Rectal smooth muscle tissue (tissue), 1 donor: Measurements from ENCODE around the gene SLC41A3.
"Not testable (repeated sequence)": the region's sequence is repeated elsewhere in the genome, so short reads cannot be mapped to it uniquely, and the experiment has no call there.

Experiments
- H3K27ac ChIP-seq: one replicate; pipeline ENCODE4 v1.7.0; 2013; ENCODE audit warnings: low read depth, low read length, inconsistent platforms
- H3K27me3 ChIP-seq: one replicate; pipeline ENCODE4 v1.7.0; 2013; ENCODE audit warnings: low read length; ENCODE audit not compliant: control insufficient read depth, insufficient read depth
- H3K36me3 ChIP-seq: one replicate; pipeline ENCODE4 v1.7.0; 2013; ENCODE audit warnings: low read length; ENCODE audit not compliant: control insufficient read depth, insufficient read depth
- H3K4me1 ChIP-seq: one replicate; pipeline ENCODE4 v1.7.0; 2013; ENCODE audit warnings: low read length; ENCODE audit not compliant: control insufficient read depth, insufficient read depth
- H3K4me3 ChIP-seq: one replicate; pipeline ENCODE4 v1.7.0; 2013; ENCODE audit warnings: low read length
- H3K9ac ChIP-seq: one replicate; pipeline ENCODE4 v1.7.0; 2013; ENCODE audit warnings: low read length

SLC41A3 gene

DNA sequence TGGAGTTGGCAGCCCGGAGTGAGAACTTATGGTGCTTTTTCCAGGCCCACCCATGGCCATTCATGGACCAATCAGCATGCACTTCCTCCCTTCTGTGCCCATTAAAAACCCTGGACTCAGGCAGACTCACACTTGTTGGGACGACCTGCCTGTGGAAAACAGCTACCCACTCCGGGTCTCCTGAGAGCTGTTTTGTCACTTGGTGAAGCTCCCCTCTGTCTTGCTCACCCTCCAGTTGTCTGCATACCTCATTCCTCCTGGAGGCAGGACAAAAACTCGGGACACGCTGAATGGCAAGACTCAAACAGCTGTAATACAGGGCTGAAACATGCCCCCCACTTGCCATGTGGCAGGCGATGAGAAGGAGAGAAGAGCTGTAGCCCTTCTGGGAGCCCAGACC, 79.7 kb downstream of the SLC41A3 start:
- H3K36me3 ChIP-seq, result peaks cover 12% of the 10 kb centered on the region

DNA sequence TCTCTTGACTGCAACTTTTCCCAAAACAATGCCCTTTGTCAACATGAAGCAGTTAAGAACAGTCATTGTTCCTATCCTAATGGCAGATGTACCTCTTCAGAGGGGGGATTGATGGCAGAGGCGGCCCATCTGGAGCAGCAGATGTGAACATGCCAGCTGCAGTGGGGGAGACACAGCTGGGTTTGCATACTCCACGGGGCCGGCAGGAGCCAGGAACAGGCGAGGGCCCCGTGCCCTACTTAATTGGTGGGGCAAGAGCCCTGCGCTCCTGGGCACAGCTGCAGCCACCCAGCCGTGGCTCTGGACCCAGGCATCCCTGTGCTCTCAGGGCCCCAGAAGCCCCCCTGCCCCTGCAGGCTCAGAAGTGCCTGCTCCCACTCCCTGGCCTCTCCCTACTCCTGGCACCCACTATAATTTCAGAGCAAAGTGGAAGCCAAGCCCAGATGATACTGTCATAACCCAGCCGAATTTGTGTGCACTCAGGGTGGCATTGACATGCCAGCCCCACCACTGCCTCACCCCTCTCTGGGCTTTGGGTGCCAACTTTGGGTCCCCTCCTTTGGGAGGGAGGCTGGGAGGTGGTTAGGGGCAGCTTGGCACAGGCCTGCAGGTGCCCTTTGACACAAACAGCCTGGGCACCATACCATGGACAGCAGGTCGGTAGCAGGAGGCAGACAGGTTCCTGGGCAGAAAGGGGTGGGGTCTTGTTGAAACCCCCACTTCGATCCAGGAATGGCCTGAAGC, 80.3 kb downstream of the SLC41A3 start:
- Histone ChIP-seq H3K4me3 (no peak overlapping the region), H3K27me3 (no peaks in the 10 kb centered on the region), H3K27ac (no peak overlapping the region), H3K36me3 (peaks cover 9% of the 10 kb centered on the region), H3K9ac (no peak overlapping the region), H3K4me1 (no peaks in the 10 kb centered on the region)

More for the DNA sequence above, 79.7 kb downstream of the SLC41A3 start:
- Histone ChIP-seq H3K27me3 (no peaks in the 10 kb centered on the region), H3K4me1 (no peaks in the 10 kb centered on the region), H3K27ac (no peak overlapping the region), H3K9ac (no peak overlapping the region), H3K4me3 (no peak overlapping the region)

DNA sequence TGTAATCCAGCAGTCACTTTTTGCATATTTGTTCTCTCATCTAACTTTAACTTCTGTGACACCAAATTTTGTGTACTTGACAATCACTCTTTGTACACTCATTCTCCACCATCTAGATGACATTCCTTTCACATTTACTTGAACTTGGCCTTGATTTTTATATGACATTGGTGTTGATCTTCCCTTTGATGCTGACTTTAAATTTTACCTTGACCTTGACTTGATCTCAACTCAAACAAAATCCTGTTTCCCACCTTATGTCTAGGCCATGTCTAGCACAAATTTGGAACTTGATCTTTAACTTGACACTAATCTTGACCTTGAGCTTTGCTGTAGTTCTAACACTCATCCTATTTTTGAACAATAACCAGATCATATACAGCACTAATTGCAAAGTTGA, 81.7 kb downstream of the SLC41A3 start:
- H3K4me1 ChIP-seq, result no peaks in the 10 kb centered on the region
- H3K27ac ChIP-seq, result no peak overlapping the region
- H3K9ac ChIP-seq, result no peak overlapping the region

DNA sequence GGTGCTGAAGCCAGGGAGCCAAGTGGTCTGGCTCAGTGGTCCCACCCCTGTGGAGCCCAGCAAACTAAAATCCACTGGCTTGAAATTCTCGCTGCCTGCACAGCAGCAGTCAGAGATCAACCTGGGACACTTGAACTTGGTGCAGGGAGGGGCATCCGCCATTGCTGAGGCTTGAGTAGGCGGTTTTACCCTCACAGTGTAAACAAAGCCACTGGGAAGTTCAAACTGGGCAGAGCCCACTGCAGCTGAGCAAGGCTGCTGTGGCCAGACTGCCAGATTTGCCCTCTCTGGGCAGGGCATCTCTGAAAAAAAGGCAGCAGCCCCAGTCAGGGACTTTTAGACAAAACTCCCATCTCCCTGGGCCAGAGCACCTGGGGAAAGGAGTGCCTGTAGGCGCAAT, 87.2 kb downstream of the SLC41A3 start:
- H3K9ac ChIP-seq, H3K27me3 ChIP-seq, H3K27ac ChIP-seq, H3K4me3 ChIP-seq, H3K36me3 ChIP-seq, H3K4me1 ChIP-seq: not testable (repeated sequence)

More for the DNA sequence above, 81.7 kb downstream of the SLC41A3 start:
- Histone ChIP-seq H3K4me3 (no peak overlapping the region), H3K36me3 (peaks cover 3% of the 10 kb centered on the region), H3K27me3 (no peaks in the 10 kb centered on the region)

DNA sequence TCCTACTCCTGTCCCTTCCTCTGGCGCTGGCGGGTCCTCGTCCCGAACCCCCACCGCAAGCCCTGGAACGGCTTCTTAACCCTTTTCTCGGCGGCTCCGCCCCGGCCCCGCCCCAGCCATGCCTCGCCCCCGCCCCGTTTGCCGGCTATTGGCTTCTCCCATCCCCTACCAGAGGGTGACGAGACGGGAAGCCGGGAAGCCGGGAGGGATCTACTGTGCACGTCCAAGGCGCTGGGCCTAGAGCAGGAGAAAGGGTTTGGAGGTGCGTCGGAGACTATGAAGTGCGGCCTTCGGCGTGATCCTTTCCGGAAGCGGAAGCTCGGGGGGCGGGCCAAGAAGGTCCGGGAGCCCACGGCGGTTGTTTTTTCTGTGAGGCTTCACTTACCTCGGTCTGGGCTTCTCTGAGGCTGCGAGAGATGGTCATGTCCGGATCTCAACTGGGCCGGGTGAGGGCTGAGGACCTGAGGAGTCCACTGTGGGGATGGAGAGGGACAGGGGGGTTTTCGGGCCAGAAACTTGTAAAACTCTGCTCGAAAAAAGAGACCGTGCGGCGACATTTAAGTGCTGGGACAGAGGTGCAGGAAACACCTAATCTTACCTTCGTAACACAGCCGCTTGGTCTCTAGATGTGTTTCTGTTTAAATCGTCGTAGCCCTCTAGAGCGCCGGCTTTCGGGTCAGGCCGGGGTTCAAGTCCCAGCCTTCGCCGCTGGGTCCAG, 93.5 kb downstream of the SLC41A3 start:
- Histone ChIP-seq H3K27ac (peak overlapping the region; percentile 85), H3K9ac (peak overlapping the region; percentile 92), H3K36me3 (no peaks in the 10 kb centered on the region), H3K27me3 (no peaks in the 10 kb centered on the region), H3K4me1 (peaks cover 7% of the 10 kb centered on the region), H3K4me3 (peak overlapping the region; percentile 81)

DNA sequence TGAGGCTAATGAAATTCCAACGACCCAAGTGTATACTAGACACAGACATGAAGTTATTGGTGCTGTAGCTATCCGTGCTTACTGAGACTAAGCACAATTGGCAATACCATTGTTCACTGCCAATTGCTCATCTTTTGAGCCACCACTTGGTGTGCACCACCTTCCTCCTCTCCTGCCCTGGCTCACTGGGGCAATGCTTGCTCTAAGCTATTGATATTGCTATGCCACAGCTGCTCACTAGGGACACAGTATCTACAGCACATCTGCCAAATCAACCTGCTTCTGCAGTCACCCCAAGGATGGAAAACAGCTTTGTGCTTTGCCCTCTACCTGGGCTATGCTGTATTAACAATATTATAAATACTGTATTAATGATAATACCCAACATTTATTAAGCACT, 99.0 kb downstream of the SLC41A3 start:
- not testable (repeated sequence) for H3K36me3 ChIP-seq, H3K4me1 ChIP-seq, H3K9ac ChIP-seq, H3K27me3 ChIP-seq, H3K27ac ChIP-seq, H3K4me3 ChIP-seq

DNA sequence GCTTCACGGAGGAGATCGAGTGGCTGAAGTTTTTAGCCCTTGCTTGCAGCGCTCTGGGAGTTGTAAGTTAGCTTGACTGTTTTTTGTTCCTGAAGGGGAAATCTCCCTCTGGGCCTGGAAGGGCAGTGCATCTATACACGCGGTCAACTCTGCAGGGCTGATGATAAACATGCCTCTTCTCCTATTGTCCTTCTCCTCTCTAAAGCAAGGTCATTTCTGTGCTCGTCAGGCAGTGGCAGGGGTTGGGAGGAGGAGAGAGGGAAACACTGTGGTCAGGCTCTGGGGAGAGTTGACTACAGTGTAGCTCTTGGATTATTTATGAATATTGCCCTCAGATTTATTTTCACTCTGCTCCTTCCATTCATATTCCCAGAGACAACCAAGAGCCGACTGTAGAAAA, 106.8 kb downstream of the SLC41A3 start:
- H3K4me3 ChIP-seq, H3K36me3 ChIP-seq, H3K27me3 ChIP-seq, H3K27ac ChIP-seq, H3K4me1 ChIP-seq, H3K9ac ChIP-seq: not testable (repeated sequence)

DNA sequence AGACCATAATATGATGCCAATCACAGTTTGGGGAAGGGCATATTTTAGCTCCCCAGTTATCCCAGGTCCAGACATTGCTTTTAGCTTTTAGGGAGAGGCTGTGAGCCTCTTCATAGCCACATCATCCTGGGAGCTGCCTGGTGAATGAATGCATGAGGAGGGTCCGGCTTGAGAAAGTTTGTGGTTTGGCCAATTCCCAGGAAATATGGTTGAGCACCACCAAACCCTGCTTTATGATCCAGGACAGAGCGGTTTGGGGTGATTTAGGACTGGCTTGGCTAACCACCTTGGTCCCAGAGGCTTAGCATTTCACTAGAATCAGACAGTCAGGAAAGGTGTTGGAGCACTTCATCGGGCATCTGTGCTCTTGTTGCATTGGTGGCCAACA, 107.9 kb downstream of the SLC41A3 start:
- H3K4me3 ChIP-seq, H3K4me1 ChIP-seq, H3K27ac ChIP-seq, H3K36me3 ChIP-seq, H3K9ac ChIP-seq, H3K27me3 ChIP-seq: not testable (repeated sequence)

DNA sequence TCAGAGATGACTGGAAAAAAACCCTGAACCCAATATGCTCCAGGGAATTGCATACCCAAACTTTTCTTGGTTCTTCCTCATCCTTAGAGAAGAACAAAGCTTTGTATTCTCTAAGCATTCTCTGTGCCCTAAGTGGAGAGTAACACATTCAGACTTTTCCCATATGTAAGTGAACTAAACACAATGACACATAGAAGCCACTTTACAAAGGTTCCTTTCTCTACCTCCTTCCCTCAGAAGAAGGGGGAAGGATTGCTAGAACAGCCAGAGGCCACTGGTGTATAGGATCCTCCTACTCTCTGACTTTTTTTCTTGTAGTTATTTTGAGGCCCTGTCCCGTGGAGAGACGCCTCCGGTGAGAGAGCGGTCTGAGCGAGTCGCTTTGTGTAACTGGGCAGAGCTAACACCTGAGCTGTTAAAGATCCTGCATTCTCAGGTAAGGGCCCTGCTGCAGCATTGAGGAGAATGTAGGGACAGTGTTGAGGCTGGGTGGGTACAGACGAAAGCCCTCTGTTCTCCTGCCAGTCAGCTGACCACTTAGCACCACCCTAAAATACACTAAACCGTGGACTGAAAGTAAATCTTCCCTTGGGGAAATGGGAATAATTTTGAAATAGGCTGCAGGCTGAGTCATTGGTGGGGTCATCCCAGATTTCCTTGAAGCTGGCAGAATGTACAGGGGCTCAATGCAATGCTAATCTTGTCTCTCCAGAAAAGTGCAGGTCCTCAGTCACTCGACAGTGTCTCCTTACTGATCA, 108.5 kb downstream of the SLC41A3 start:
- H3K27me3 ChIP-seq, H3K4me3 ChIP-seq, H3K36me3 ChIP-seq, H3K9ac ChIP-seq, H3K27ac ChIP-seq, H3K4me1 ChIP-seq: not testable (repeated sequence)

DNA sequence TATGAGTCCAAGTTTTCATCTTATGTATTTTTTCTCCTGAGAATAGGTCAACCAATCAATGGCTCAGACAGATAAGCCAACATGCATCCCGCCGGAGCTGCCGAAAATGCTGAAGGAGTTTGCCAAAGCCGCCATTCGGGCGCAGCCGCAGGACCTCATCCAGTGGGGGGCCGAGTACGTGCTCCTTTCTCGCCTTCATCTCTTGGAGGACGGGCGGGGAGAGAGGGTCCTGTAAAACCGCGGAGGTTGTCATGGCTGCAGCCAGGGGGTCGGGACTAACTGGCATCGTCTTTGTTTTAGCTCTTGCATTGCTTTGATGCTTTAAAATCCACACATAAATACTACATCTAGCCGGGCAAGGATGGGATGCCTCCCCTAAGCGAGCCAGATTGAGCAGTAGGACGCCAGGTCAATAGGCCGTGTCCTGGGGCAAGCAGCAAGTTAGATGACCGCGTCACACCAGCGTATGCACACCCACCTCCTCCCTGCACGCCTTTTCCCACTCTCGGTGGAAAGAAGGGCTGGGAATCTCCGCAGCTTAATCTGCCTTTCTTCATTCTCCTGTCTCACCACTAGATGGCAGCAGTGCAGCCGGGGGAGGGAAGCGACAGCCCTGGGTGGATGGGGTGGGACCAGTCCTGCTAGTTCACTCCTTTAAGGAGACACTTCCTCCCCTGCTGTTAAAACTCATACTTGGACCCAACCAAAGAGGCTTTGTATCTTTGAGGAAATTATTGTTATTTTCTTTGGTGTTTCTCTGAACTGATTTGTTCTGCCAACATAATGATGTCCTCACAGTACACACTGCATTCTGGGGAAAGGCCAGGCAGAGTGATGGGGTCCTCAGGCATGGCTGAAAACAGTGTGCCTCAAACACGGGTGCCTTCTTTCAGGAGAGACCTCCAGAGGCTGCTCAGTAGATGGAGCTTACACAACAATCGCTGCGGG, 111.7 kb downstream of the SLC41A3 start:
- not testable (repeated sequence) for H3K4me1 ChIP-seq, H3K9ac ChIP-seq, H3K27me3 ChIP-seq, H3K36me3 ChIP-seq, H3K27ac ChIP-seq
- H3K4me3 ChIP-seq, result peak overlapping the region; percentile 64

DNA sequence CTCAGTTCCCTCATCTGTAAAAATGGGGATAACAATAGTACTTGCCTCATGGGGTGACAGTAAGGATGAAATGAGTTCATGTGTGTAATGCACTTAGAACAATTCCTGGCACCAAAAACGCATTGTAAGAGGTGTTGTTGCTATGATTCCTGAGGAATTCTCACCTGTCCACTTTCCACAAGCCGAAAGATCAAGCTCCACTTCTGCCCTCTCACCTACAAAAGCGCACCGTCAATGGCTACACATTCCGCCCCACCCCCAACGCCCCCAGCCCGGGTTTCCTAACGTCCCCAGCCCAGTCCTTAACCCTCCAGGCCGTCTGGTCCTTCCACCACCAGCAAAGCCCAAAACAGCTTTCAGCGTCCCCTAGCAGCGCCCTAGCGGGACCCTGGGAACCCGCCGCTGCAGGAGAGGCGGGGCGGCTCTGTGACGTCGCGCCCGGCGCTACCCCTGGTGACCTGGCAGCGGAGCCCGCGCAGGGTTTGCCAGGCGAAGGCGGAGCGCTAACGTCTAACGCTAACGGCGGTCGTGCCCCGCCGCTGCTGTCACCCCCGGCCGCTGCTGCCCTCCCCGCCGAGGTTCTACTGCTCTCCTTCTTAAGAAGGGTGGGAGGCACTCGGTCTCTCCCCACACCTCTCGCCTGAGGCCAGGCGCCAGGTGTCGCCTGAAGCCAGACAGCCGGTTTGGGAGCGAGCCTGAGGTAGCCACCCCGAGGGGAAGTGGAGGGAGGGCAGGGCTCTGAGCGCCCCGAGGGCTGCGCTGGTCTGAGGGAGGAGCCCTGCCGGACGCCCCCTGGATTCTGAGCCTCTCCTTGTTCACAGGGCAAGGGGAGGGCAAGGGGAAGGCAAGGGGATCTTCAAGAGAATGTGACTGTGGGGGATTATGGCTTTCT, 115.0 kb downstream of the SLC41A3 start, which contains the start of gene ROPN1B:
ROPN1B (plus strand) TSS at position 478 of the 892 bp plus-strand sequence. CDS start 2,877 bp downstream, outside the sequence.
- not testable (repeated sequence) for H3K27me3 ChIP-seq, H3K36me3 ChIP-seq, H3K4me3 ChIP-seq, H3K9ac ChIP-seq, H3K4me1 ChIP-seq, H3K27ac ChIP-seq
